HepG2 (cell line): Measurements from ENCODE around the gene RAB40C. TPM values are rescaled to one million over a fixed set of nuclear protein-coding genes. Genes with fewer than 3 reads are reported as not detected.

Source experiments
- CTCF ChIP-seq: sonication (generic); formaldehyde crosslinking; IDR thresholded peaks from 2 replicates; pipeline ENCODE4 v1.5.0; 2020; ENCODE audit warnings: mild to moderate bottlenecking, missing genetic modification reagents, moderate library complexity
- DNMT3B ChIP-seq: conservative IDR thresholded peaks from 2 replicates; pipeline ENCODE4 v1.6.1; 2016; ENCODE audit warnings: missing biosample characterization, control low read depth
- HOXA3 ChIP-seq: sonication (generic); formaldehyde crosslinking; IDR thresholded peaks from 2 replicates; pipeline ENCODE4 v1.5.0; 2020; ENCODE audit warnings: missing genetic modification reagents
- RARG ChIP-seq: sonication (generic); formaldehyde crosslinking; IDR thresholded peaks from 2 replicates; pipeline ENCODE4 v1.4.0; 2020; ENCODE audit warnings: low read depth, mild to moderate bottlenecking, missing genetic modification reagents
- SAFB2 ChIP-seq: sonication (generic); formaldehyde crosslinking; IDR thresholded peaks from 2 replicates; pipeline ENCODE4 v1.5.1; 2020; ENCODE audit warnings: missing genetic modification reagents, low read depth, mild to moderate bottlenecking, borderline replicate concordance
- SALL1 ChIP-seq: sonication (generic); formaldehyde crosslinking; IDR thresholded peaks from 2 replicates; pipeline ENCODE4 v1.8.0; 2022; ENCODE audit warnings: mild to moderate bottlenecking, missing genetic modification reagents
- SIX1 ChIP-seq: sonication (generic); formaldehyde crosslinking; IDR thresholded peaks from 2 replicates; pipeline ENCODE4 v1.4.0; 2020; ENCODE audit warnings: missing genetic modification reagents, borderline replicate concordance
- ZBTB1 ChIP-seq: sonication (generic); formaldehyde crosslinking; IDR thresholded peaks from 2 replicates; pipeline ENCODE4 v1.4.0; 2020; ENCODE audit warnings: missing genetic modification reagents, borderline replicate concordance
- ZMAT3 ChIP-seq: sonication (generic); formaldehyde crosslinking; conservative IDR thresholded peaks from 2 replicates; pipeline ENCODE4 v1.7.0; 2021; ENCODE audit warnings: missing genetic modification reagents
- ZNF597 ChIP-seq: sonication (generic); formaldehyde crosslinking; IDR thresholded peaks from 2 replicates; pipeline ENCODE4 v1.5.0; 2020; ENCODE audit warnings: missing genetic modification reagents
- ZNF709 ChIP-seq: sonication (generic); formaldehyde crosslinking; IDR thresholded peaks from 2 replicates; pipeline ENCODE4 v1.5.0; 2020; ENCODE audit warnings: mild to moderate bottlenecking, missing genetic modification reagents
- ZNF772 ChIP-seq: sonication (generic); formaldehyde crosslinking; IDR thresholded peaks from 2 replicates; pipeline ENCODE4 v1.5.0; 2020; ENCODE audit warnings: mild to moderate bottlenecking, missing genetic modification reagents
- ZNF782 ChIP-seq: sonication (generic); formaldehyde crosslinking; IDR thresholded peaks from 2 replicates; pipeline ENCODE4 v1.4.0; 2020; ENCODE audit warnings: missing genetic modification reagents, mild to moderate bottlenecking, borderline replicate concordance
- ZNF788 ChIP-seq: sonication (generic); formaldehyde crosslinking; IDR thresholded peaks from 2 replicates; pipeline ENCODE4 v1.5.0; 2020; ENCODE audit warnings: mild to moderate bottlenecking, missing genetic modification reagents, borderline replicate concordance
- polyA plus RNA-seq, 8 experiments: library from polyadenylated mRNA; depleted of rRNA in 3 of 8; stranded (reverse) in 7 of 8; unstranded in 1 of 8; fragments of >200 nt; fragmentation: Illumina TruSeq in 4 of 8; extraction: Trizol in 4 of 8; gene quantifications; 2 replicates each; pipeline versions ENCODE4 v1.2.1 to v1.2.3, GENCODE V29; 2011 to 2016; ENCODE audit warnings: low read depth in 4 of 8, missing spikeins in 1 of 8, mixed read lengths in 1 of 8; ENCODE audit not compliant: insufficient read depth in 1 of 8
- total RNA-seq, 5 experiments: library from RNA; depleted of rRNA; stranded (reverse); fragments of >200 nt; fragmentation: Illumina TruSeq; extraction: Trizol; gene quantifications; 2 replicates each; pipeline ENCODE4 v1.2.3, GENCODE V29; 2016; ENCODE audit warnings: low read depth in 1 of 5
- TF ChIP-seq, protein P1 (sequence below): sonication (generic); formaldehyde crosslinking; IDR thresholded peaks from 2 replicates; pipeline ENCODE4 v1.4.0; 2020; ENCODE audit warnings: missing genetic modification reagents, borderline replicate concordance
- TF ChIP-seq, protein P2 (sequence below): sonication (generic); formaldehyde crosslinking; IDR thresholded peaks from 2 replicates; pipeline ENCODE4 v1.4.0; 2020; ENCODE audit warnings: mild to moderate bottlenecking, missing genetic modification reagents
- TF ChIP-seq, protein P3 (sequence below): sonication (generic); formaldehyde crosslinking; IDR thresholded peaks from 2 replicates; pipeline ENCODE4 v1.4.0; 2020; ENCODE audit warnings: missing genetic modification reagents

Gene RAB40C
- total and polyA plus RNA-seq, 2 of the 13 experiments (the other 11 are each of a cell fraction or from before 2014, with no cell fraction given): 7.7 to 11.5 TPM

DNA sequence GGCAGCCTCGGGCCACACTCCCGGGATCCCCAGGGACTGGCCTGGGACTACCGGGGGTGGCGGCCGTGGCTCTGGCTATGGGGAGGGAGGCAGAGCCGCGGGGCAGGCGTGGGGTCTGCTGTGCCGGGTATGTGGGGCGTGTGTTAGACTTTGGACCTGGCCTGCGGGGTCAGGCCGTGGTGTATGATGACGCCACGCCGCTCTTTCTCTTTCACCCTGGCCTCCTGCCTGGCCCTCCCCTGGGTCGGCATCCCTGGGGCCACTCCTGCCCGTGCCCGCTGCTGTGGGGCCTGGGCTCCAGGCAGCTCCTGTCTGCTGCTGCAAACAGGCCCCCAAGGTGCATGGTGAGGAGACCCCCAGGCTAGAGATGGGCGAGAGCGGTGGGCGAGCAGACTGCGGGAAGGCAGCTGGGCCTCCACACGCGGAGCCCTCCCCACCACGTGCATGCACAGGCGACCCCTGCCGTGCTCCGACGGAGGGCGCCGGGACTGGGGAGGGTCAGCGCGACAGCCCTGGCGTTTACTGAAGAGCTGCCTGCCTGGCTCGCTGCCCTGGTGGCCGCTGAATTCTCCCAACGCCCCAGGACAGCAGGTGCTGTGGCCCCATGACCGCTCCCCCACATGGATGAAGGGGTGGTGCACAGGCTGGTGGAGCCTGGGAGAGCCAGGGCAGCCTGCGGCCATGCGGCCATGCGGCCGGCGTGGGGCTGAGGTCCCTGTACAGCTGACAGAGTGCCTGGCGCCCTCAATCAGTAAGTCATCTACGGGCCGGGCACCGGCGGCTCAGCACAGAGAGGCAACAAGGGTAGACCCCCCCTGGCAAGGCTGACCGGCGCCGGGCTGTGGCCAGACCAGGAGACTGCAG is 46.3 kb upstream of the RAB40C start (continued):
- TF ChIP-seq CTCF (CRISPR knock-in tag): peak; percentile 45
- TF ChIP-seq RARG: no peak
- TF ChIP-seq, protein P1, sequence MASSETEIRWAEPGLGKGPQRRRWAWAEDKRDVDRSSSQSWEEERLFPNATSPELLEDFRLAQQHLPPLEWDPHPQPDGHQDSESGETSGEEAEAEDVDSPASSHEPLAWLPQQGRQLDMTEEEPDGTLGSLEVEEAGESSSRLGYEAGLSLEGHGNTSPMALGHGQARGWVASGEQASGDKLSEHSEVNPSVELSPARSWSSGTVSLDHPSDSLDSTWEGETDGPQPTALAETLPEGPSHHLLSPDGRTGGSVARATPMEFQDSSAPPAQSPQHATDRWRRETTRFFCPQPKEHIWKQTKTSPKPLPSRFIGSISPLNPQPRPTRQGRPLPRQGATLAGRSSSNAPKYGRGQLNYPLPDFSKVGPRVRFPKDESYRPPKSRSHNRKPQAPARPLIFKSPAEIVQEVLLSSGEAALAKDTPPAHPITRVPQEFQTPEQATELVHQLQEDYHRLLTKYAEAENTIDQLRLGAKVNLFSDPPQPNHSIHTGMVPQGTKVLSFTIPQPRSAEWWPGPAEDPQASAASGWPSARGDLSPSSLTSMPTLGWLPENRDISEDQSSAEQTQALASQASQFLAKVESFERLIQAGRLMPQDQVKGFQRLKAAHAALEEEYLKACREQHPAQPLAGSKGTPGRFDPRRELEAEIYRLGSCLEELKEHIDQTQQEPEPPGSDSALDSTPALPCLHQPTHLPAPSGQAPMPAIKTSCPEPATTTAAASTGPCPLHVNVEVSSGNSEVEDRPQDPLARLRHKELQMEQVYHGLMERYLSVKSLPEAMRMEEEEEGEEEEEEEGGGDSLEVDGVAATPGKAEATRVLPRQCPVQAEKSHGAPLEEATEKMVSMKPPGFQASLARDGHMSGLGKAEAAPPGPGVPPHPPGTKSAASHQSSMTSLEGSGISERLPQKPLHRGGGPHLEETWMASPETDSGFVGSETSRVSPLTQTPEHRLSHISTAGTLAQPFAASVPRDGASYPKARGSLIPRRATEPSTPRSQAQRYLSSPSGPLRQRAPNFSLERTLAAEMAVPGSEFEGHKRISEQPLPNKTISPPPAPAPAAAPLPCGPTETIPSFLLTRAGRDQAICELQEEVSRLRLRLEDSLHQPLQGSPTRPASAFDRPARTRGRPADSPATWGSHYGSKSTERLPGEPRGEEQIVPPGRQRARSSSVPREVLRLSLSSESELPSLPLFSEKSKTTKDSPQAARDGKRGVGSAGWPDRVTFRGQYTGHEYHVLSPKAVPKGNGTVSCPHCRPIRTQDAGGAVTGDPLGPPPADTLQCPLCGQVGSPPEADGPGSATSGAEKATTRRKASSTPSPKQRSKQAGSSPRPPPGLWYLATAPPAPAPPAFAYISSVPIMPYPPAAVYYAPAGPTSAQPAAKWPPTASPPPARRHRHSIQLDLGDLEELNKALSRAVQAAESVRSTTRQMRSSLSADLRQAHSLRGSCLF (CRISPR knock-in tag): no peak
- peak; percentile 78; the same call in 1 of the 2 replicates for TF ChIP-seq DNMT3B (CRISPR knock-in tag)
- peak; percentile 13; the same call in 1 of the 2 replicates for TF ChIP-seq ZNF782
- 0 out of 2 replicates have a peak, but pooled peaks have one; percentile 24 for TF ChIP-seq ZNF709 (CRISPR knock-in tag)
- peak; percentile 56; the same call in 1 of the 2 replicates for TF ChIP-seq ZNF772 (CRISPR knock-in tag)
- TF ChIP-seq, protein P2, sequence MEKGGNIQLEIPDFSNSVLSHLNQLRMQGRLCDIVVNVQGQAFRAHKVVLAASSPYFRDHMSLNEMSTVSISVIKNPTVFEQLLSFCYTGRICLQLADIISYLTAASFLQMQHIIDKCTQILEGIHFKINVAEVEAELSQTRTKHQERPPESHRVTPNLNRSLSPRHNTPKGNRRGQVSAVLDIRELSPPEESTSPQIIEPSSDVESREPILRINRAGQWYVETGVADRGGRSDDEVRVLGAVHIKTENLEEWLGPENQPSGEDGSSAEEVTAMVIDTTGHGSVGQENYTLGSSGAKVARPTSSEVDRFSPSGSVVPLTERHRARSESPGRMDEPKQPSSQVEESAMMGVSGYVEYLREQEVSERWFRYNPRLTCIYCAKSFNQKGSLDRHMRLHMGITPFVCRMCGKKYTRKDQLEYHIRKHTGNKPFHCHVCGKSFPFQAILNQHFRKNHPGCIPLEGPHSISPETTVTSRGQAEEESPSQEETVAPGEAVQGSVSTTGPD (CRISPR knock-in tag): no peak
- peak; percentile 95 for TF ChIP-seq HOXA3 (CRISPR knock-in tag)
- no peak for TF ChIP-seq ZBTB1 (CRISPR knock-in tag)
- TF ChIP-seq ZMAT3: no peak
- TF ChIP-seq, protein P3, sequence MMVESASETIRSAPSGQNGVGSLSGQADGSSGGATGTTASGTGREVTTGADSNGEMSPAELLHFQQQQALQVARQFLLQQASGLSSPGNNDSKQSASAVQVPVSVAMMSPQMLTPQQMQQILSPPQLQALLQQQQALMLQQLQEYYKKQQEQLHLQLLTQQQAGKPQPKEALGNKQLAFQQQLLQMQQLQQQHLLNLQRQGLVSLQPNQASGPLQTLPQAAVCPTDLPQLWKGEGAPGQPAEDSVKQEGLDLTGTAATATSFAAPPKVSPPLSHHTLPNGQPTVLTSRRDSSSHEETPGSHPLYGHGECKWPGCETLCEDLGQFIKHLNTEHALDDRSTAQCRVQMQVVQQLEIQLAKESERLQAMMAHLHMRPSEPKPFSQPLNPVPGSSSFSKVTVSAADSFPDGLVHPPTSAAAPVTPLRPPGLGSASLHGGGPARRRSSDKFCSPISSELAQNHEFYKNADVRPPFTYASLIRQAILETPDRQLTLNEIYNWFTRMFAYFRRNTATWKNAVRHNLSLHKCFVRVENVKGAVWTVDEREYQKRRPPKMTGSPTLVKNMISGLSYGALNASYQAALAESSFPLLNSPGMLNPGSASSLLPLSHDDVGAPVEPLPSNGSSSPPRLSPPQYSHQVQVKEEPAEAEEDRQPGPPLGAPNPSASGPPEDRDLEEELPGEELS (CRISPR knock-in tag): peak; percentile 47; the same call in 1 of the 2 replicates
- no peak for TF ChIP-seq SAFB2 (CRISPR knock-in tag)
- no peak for TF ChIP-seq ZNF597 (CRISPR knock-in tag)
- no peak for TF ChIP-seq SIX1 (CRISPR knock-in tag)
- TF ChIP-seq ZNF788: peak; percentile 81; the same call in 1 of the 2 replicates
- TF ChIP-seq SALL1 (CRISPR knock-in tag): peak; percentile 72; the same call in 1 of the 2 replicates
